Mammary epithelial cell (primary cell): ENCODE results near the gene NUP93.

Experiments
- EZH2 ChIP-seq: IDR thresholded peaks from 2 replicates; pipeline ENCODE4 v1.6.1; 2012; ENCODE audit warnings: low read length, inconsistent platforms, borderline replicate concordance
- TF ChIP-seq, protein P1 (sequence below), 2 donors: IDR thresholded peaks in 1 of 2; conservative IDR thresholded peaks in 1 of 2; 2 replicates each; pipeline ENCODE4 v1.5.1; 2011 to 2012; ENCODE audit warnings: inconsistent platforms in 2 of 2, low read length in 2 of 2, mild to moderate bottlenecking in 2 of 2, control low read depth in 1 of 2, low read depth in 1 of 2; ENCODE audit not compliant: insufficient read depth in 1 of 2; ENCODE audit errors: extremely low read depth in 1 of 2

DNA sequence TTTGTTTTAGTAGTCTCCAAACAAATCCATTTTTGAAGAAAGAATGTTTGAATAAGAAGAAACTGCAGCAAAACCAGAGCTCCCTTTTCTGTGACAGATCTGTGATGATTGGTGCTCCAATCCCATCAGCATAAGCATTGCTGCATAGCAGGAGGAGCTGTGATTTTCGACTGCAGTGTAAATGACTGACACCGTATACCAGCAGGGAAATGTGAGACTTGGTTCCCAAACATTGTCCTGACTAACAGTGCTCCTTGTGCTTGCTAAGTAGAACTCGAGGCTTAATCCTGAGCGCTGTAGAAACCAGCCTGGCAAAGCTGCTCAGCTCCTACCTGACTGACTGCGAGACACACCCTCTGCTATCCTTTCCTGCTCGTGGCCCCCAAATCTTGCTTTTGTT lies 57.2 kb downstream of the NUP93 start:
- TF ChIP-seq EZH2 = no peak
- TF ChIP-seq, protein P1, sequence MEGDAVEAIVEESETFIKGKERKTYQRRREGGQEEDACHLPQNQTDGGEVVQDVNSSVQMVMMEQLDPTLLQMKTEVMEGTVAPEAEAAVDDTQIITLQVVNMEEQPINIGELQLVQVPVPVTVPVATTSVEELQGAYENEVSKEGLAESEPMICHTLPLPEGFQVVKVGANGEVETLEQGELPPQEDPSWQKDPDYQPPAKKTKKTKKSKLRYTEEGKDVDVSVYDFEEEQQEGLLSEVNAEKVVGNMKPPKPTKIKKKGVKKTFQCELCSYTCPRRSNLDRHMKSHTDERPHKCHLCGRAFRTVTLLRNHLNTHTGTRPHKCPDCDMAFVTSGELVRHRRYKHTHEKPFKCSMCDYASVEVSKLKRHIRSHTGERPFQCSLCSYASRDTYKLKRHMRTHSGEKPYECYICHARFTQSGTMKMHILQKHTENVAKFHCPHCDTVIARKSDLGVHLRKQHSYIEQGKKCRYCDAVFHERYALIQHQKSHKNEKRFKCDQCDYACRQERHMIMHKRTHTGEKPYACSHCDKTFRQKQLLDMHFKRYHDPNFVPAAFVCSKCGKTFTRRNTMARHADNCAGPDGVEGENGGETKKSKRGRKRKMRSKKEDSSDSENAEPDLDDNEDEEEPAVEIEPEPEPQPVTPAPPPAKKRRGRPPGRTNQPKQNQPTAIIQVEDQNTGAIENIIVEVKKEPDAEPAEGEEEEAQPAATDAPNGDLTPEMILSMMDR (conservative IDR thresholded peaks at IDR 0.05 in 1 of 2, IDR thresholded peaks at IDR 0.05 in 1 of 2; ENCODE audit: extremely low read depth in 1 of 2, insufficient read depth in 1 of 2, low read depth in 1 of 2, low read length in 2 of 2) = no peak
